Upper lobe of left lung (tissue), 6 donors: Measurements from ENCODE around the gene TRIM44. TPM values are rescaled to one million over a fixed set of nuclear protein-coding genes. Genes with fewer than 3 reads are reported as not detected.

Source experiments
- ATAC-seq, 2 donors: fragments of 200-7000 bp; cut with Tn5 transposase; one replicate each; pipeline ENCODE4 v1.9.1; 2022; ENCODE audit warnings: mild to moderate bottlenecking in 2 of 2, moderate library complexity in 2 of 2; ENCODE audit not compliant: low FRiP score in 2 of 2
- DNase-seq, 2 donors: peaks; one replicate each; pipeline ENCODE4 v3.0.0-alpha.2; 2019 to 2020
- H3K27ac ChIP-seq, 4 donors: fragments of 200-600 bp; sonication (generic); one replicate each; pipeline ENCODE4 v1.5.1; 2016 to 2019
- H3K27me3 ChIP-seq, 4 donors: fragments of 200-600 bp; sonication (generic); one replicate each; pipeline ENCODE4 v1.5.1; 2017 to 2019
- H3K36me3 ChIP-seq, 4 donors: fragments of 200-600 bp; sonication (generic); one replicate each; pipeline ENCODE4 v1.5.1; 2016 to 2019
- H3K4me1 ChIP-seq, 4 donors: fragments of 200-600 bp; sonication (generic); one replicate each; pipeline ENCODE4 v1.5.1; 2018 to 2019
- H3K4me3 ChIP-seq, 4 donors: fragments of 200-600 bp; sonication (generic); one replicate each; pipeline ENCODE4 v1.5.1; 2017 to 2019; ENCODE audit warnings: mild to moderate bottlenecking in 2 of 4, moderate library complexity in 1 of 4
- H3K9me3 ChIP-seq, 4 donors: fragments of 200-600 bp; sonication (generic); one replicate each; pipeline ENCODE4 v1.5.1; 2018 to 2019
- CTCF ChIP-seq, 6 experiments: fragments of 450-650 bp in 4 of 6; fragments of 200-600 bp in 2 of 6; sonication (generic) in 2 of 6; IDR thresholded peaks; one replicate each; pipeline ENCODE4 v1.5.1; 2016 to 2019; ENCODE audit warnings: antibody characterized with exemption in 6 of 6
- EP300 ChIP-seq, 4 donors: sonication (generic); formaldehyde crosslinking; IDR thresholded peaks; one replicate each; pipeline ENCODE4 v1.5.1; 2017; ENCODE audit warnings: antibody characterized with exemption in 4 of 4, control low read depth in 2 of 4
- POLR2A ChIP-seq, 4 donors: fragments of 450-650 bp; IDR thresholded peaks; one replicate each; pipeline ENCODE4 v1.5.1; 2016 to 2017; ENCODE audit warnings: antibody characterized with exemption in 4 of 4, mild to moderate bottlenecking in 2 of 4
- POLR2AphosphoS5 ChIP-seq, 2 donors: sonication (generic); formaldehyde crosslinking; IDR thresholded peaks; one replicate each; pipeline ENCODE4 v1.5.1; 2017; ENCODE audit warnings: antibody characterized with exemption in 2 of 2
- WGBS, 2 donors: methylation state at CpG; one replicate each; pipeline ENCODE4 v1.1.5; 2017 to 2018; 5-methylcytosine and 5-hydroxymethylcytosine counted together
- total RNA-seq, 6 donors: library from RNA; depleted of rRNA in 4 of 6; stranded (reverse); fragments of >200 nt in 4 of 6; gene quantifications; one replicate each; pipeline versions ENCODE4 v1.1.0 to v1.2.1, GENCODE V29; 2016 to 2021
- donor health status: DM: no; HTN: no; CAD: no; lungs with moderate emphysema.
- donor health status: DM: no; HTN: yes; CAD: no; lungs with severe emphysema.

TRIM44 gene
- total RNA-seq, 6 donors from 2014 or later, result 48.9 to 133 (median 64.0) TPM

- TF ChIP-seq POLR2AphosphoS5 (IDR thresholded peaks at IDR 0.05) (no peak), CTCF (IDR thresholded peaks at IDR 0.05) (no peak), EP300 (IDR thresholded peaks at IDR 0.05) (no peak), POLR2A (IDR thresholded peaks at IDR 0.05) (no peak)
- DNase-seq (no peak), ATAC-seq (no peak)
- Histone ChIP-seq H3K27me3 (no peaks in the 10 kb centered on the region), H3K36me3 (peaks cover 0 to 28% (median 21%) of the 10 kb centered on the region in 4 donors), H3K9me3 (no peaks in the 10 kb centered on the region), H3K27ac (no peak overlapping the region), H3K4me3 (no peak overlapping the region), H3K4me1 (peaks cover 3 to 11% (median 7%) of the 10 kb centered on the region in 4 donors)
- 66 to 69% methylated on average over 7 of the region's 7 CpGs for WGBS, 2 donors
Measured at GRCh38 chr11:35689081-35689996, 26.8 kb downstream of the TRIM44 start.

GRCh38 chr11:35702126-35702525, 39.6 kb downstream of the TRIM44 start:
- TF ChIP-seq CTCF (IDR thresholded peaks at IDR 0.05), result no peak
- no peak for TF ChIP-seq POLR2AphosphoS5 (IDR thresholded peaks at IDR 0.05)
- TF ChIP-seq EP300 (IDR thresholded peaks at IDR 0.05), result no peak
- no peak for TF ChIP-seq POLR2A (IDR thresholded peaks at IDR 0.05)
- H3K4me1 ChIP-seq, result no peaks in the 10 kb centered on the region
- 98% methylated on average over 14 to 15 of the region's 15 CpGs for WGBS, 2 donors
- no peaks in the 10 kb centered on the region for H3K9me3 ChIP-seq
- ATAC-seq, result no peak
- peak in 1 of 2 donors; percentile 45 for DNase-seq
- no peaks in the 10 kb centered on the region for H3K36me3 ChIP-seq
- no peak overlapping the region for H3K27ac ChIP-seq
- H3K4me3 ChIP-seq, result no peak overlapping the region
- H3K27me3 ChIP-seq, result no peaks in the 10 kb centered on the region

- Histone ChIP-seq H3K4me3 (no peak overlapping the region), H3K9me3 (no peaks in the 10 kb centered on the region), H3K27ac (no peak overlapping the region), H3K36me3 (no peaks in the 10 kb centered on the region), H3K27me3 (no peaks in the 10 kb centered on the region), H3K4me1 (no peaks in the 10 kb centered on the region)
- TF ChIP-seq EP300 (IDR thresholded peaks at IDR 0.05) (no peak), POLR2AphosphoS5 (IDR thresholded peaks at IDR 0.05) (no peak), CTCF (IDR thresholded peaks at IDR 0.05) (no peak), POLR2A (IDR thresholded peaks at IDR 0.05) (no peak)
- 80 to 88% methylated on average over 3 of the region's 3 CpGs for WGBS, 2 donors
- DNase-seq (no peak), ATAC-seq (no peak)
Measured at GRCh38 chr11:35709376-35709775, 46.8 kb downstream of the TRIM44 start.

- no peak overlapping the region for H3K27ac ChIP-seq
- no peak for DNase-seq
- H3K4me1 ChIP-seq, result no peaks in the 10 kb centered on the region
- no peak for TF ChIP-seq POLR2AphosphoS5 (IDR thresholded peaks at IDR 0.05)
- no peak for TF ChIP-seq EP300 (IDR thresholded peaks at IDR 0.05)
- no peak for TF ChIP-seq POLR2A (IDR thresholded peaks at IDR 0.05)
- TF ChIP-seq CTCF (IDR thresholded peaks at IDR 0.05), result no peak
- 92 to 93% methylated on average over 3 of the region's 3 CpGs for WGBS, 2 donors
- no peaks in the 10 kb centered on the region for H3K36me3 ChIP-seq
- no peak for ATAC-seq
- H3K27me3 ChIP-seq, result no peaks in the 10 kb centered on the region
- no peaks in the 10 kb centered on the region for H3K9me3 ChIP-seq
- H3K4me3 ChIP-seq, result no peak overlapping the region
Measured at GRCh38 chr11:35711173-35711910, 48.8 kb downstream of the TRIM44 start.
